ENCODE data around the gene CAMTA1.
A peak's percentile ranks its signal among the peaks of the same experiment; 100 is the strongest.

DNA sequence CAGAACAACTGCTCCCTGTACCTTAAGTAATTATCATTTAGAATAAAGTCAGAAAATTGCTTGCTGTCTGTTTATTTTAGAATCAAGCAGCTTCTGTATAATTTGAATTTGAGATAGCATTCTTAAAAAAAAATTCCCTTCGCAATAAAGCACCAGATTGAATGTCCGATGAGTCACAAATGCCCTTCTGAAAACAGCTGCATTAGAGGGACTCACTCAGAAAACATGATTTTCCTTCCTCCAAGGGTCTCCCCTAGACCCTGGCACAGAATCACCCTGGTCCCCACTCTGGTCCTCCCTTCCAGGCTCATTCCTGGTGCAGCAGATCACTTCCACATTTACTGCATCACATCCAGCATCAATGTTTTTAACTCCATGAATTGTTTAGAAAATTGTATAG is 514.7 kb downstream of the CAMTA1 start:
- TF ChIP-seq SIN3A (IDR thresholded peaks at IDR 0.05; ENCODE audit: borderline replicate concordance, low read depth, low read length) (no peak), POLR2AphosphoS5 (IDR thresholded peaks at IDR 0.05; ENCODE audit: low read depth, low read length) (no peak; the same call in 1 of the 2 replicates), JUND (IDR thresholded peaks at IDR 0.05) (peak; percentile 51), NFIC (IDR thresholded peaks at IDR 0.05; ENCODE audit: borderline replicate concordance) (peak; percentile 61), SMC3 (IDR thresholded peaks at IDR 0.05; ENCODE audit: low read depth, low read length) (no peak), TAF1 (IDR thresholded peaks at IDR 0.05; ENCODE audit: borderline replicate concordance, low read depth, low read length) (no peak)
- TF ChIP-seq, protein P1, sequence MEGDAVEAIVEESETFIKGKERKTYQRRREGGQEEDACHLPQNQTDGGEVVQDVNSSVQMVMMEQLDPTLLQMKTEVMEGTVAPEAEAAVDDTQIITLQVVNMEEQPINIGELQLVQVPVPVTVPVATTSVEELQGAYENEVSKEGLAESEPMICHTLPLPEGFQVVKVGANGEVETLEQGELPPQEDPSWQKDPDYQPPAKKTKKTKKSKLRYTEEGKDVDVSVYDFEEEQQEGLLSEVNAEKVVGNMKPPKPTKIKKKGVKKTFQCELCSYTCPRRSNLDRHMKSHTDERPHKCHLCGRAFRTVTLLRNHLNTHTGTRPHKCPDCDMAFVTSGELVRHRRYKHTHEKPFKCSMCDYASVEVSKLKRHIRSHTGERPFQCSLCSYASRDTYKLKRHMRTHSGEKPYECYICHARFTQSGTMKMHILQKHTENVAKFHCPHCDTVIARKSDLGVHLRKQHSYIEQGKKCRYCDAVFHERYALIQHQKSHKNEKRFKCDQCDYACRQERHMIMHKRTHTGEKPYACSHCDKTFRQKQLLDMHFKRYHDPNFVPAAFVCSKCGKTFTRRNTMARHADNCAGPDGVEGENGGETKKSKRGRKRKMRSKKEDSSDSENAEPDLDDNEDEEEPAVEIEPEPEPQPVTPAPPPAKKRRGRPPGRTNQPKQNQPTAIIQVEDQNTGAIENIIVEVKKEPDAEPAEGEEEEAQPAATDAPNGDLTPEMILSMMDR (IDR thresholded peaks at IDR 0.05): no peak
